CD4-positive, alpha-beta T cell treated with Interleukin-21 for 1 hour (primary cell): Measurements from ENCODE around the gene CAST.
"Not testable (repeated sequence)": the region's sequence is repeated elsewhere in the genome, so short reads cannot be mapped to it uniquely, and the experiment has no call there.

ENCODE experiments used
- DNase-seq: peaks from one replicate; pipeline ENCODE4 v3.0.0-alpha.2; 2020

CAST gene

DNA sequence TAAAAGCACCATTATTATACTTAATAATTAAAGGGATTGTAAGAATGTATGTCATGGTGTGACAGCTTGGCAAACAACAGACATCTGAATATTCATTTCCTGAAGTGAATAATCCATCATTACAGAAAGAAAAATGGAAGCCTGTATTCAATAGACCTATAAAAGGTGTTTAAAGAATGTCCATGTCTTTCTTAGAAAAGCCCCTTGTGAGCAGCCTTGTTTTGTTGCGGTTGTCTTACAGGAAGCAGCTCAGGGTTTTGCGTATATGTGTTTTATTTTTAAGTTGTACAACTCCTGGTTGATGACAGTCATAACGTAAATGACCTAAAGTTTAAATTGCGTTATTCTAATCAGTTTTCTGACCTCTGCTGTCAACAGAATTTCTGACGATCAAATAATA, 53.8 kb downstream of the CAST start:
- peak; percentile 58 for DNase-seq

DNA sequence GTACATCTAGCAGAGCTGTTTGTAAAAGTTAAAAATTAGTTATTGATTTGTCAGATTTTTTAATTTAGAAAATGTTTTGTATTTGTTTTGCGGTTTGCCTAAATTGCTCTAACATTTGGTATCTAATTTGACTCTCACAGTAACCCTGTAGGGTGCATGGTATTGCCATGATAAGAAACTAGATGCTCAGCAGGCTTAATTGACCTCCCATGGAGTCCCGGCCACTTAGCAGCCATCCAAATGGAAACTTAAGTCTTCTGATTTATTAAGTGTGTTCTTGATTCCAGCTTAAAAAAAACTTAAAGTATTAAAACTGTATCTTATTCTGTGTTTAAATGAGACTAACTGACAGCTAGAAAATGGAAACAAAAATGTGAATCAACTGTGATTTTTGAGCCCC, 54.5 kb downstream of the CAST start:
- no peak for DNase-seq

DNA sequence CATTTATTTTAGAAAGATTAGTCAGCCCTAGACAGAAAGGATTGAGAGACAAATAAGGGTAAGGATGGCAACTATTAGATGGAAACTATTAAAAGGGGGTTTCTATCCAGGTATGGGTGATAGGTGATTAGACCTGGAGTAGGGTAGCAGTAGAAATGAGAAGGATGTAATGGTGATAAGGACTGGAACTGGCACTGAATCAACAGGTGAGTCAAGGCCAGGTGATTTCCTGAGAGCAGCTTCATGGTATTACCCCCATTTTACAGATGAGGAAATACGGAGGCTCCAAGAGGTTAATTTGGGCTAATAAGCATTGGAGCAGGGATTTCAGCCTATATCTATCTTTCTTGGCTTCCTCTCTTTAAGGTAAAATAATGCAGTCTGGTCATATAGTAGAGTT, 55.7 kb downstream of the CAST start:
- no peak for DNase-seq

DNA sequence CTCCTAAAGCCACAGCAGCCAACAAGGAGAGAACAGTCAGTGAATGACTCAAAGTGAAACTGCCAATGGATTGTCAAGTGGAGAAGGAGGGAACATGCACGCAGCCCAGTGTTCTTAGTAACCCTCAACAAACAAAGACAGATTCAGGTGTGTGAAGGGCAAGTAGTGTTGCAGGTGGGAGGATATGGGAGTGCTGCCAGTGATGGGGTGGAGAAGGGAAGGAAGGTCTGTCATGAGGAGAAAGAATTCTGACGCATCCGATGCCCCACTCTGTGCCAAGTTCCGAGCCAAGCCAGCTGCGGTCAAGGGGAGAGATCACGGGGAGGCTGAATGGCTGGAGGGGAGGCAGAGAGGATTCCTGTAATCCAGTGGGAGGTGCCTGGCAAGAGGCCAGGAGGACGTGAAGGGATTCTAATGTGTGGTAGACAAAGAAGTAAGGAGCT, 56.5 kb downstream of the CAST start:
- no peak for DNase-seq

DNA sequence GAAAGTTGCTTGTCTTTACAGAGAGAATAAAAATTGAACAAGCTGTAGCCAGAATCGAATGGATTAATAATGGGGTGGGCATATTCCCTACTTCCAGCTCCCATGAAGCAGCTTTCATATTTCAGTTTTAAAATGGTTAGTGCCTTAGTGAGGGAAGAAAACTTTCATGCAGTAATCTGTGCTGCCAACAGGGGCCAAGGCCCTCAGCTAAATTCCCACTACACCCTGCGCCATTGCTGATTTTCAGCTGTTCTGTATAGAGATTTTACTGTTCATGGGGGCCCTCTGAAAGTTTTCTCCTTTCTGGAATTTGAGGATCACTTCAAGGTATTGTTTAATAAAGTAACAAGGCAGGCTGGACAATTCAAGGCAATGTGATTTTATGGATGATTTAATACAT, 58.2 kb downstream of the CAST start:
- DNase-seq = no peak

DNA sequence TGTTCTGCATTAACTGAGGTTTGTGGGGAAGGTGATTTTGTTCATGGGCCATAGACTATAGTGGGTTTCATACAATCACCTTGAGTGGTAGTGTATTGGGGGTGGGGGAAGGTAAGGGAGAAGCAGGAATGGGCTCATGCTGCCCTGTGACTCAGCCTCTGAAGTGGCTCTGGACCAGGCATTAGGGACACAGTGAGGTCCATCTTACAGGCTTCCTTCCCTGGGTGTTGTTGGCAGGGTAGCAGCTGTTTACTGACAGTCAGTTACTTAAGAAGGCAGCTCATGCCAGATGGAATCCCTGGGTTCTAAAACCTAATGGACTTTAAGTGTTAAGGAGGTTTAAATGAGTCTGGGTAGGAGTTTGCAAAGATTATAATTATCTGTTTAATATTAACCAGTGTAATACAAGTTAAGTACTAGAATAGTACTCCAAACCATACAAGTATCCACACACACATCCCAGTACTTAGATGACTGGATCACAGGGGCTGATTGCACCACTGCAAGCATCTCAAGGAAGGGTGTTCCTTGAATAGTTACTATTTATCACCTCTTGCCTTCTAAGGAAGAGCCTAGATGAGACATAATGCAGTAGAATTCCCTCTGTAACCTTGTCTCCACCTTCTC, 59.3 kb downstream of the CAST start:
- no peak for DNase-seq

DNA sequence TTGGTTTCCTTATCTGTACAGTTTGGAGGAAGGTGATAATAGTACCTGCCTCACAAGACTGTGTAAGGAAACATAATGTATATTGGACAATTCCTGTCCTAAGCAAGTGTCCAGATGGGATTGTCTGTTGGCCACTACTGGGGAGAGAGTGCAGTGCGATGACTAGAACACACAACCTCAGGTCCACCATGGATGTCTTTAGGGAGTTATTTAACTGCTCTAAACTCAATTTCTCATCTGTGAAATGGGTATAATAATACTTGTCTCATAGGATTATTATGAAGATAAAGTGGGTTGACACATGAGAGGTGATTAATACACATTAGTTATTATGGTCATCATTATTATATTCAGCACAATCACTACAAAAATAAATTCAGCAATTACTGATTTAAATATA, 63.1 kb downstream of the CAST start:
- no peak for DNase-seq

DNA sequence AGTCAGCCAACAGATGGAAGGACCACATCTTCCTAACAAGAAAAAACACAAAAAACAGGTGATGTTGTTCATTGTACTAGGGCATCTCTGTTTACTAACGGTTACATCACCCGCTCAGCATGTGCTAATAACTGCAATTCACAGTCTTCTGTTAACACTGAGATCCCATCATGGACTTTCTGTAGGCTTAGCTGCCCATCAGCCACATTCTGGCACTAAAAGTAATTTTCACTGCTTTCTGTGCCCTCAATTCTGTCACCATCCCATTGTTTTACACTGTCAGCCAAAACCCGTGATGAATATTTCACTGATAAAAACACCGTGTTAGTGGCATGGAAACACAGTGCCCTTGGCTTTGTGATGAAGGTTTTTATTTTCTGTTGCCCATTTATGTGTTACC, 64.6 kb downstream of the CAST start:
- DNase-seq = no peak

DNA sequence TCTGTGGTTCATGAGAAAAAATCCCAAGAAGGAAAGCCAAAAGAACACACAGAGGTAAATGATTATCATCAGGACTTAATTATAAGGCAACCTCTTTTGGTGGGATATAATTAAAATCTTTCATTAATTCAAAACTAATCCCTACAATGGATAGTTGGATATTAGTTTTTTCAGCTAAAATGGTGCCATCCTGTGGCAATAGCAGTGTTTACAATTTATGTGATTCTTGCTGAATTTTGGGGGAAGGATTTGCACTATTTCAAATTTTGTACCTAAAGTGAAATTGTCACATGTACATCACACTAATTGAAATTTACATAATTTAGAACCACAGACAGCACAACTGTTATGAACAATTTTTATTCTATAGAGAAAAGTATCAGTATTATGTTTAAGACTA, 67.0 kb downstream of the CAST start:
- DNase-seq = peak; percentile 13

DNA sequence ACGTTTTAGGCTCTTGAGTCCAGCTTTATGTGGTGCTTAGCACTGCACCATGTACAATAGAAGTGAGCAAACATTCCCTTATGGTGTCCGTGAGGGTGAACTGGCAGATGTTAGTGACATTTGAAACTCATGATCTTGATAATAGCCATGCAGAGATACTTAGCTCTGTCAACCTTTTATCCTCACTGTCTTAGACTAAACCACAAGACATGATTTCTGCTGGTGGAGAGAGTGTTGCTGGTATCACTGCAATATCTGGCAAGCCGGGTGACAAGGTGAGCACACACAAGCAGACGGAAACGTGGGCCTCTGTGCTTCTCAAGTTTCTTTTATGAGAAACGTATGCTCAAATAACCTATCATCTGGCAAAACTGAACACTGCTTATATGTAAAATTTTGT, 68.4 kb downstream of the CAST start:
- no peak for DNase-seq

DNA sequence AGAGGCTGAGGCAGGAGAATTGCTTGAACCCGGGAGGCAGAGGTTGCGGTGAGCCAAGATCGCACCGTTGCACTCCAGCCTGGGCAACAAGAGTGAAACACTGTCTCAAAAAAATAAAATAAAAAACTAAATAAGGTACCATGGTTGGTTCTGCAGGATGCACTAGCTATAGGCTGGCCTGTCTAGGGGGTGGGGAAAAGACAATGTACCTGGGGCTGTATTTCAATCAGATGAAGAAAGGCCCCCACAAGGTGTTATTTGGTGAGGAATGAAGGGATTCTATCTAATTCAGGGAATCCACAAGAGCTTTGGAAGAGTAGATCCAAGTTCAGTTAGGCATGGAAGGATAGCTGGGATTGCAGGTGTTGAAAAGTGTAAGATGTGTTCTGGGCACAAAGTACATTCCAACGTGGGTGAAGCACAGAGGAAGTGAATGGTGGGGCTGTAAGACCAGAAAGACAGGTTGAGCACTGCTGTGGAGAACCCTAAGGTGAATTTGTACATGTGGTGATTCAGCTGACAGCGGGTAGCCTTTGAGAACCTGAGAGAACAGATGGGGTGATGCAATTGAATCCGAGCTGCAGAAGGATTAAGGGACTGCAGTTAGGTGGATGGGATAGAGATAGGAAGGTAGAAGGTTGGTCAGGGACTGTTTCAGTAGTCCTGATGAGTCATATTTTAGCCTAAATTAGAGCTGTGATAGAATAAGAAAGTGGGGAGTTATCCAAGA, 71.8 kb downstream of the CAST start:
- no peak for DNase-seq

DNA sequence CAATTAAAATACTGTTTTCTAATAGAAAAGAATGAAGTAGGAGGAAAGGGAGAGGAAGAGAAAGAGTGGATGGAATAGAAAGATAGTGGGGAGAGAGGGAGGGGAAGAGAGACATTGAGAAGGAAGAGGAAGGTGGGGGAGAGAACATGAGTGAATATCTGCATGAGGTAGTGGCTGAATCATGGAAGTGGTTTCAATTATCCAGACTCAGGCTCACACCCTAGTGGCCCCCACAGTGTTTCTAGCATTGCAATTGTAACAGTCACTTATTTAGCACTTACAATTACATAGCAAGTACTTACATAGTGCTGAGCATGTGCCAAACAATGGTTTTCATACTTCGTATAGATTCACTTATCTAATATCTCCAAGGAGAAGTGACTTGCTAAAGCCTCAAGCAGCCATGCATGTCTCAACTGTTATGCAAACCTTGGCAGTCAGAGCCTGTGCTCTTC, 72.7 kb downstream of the CAST start:
- DNase-seq = no peak

DNA sequence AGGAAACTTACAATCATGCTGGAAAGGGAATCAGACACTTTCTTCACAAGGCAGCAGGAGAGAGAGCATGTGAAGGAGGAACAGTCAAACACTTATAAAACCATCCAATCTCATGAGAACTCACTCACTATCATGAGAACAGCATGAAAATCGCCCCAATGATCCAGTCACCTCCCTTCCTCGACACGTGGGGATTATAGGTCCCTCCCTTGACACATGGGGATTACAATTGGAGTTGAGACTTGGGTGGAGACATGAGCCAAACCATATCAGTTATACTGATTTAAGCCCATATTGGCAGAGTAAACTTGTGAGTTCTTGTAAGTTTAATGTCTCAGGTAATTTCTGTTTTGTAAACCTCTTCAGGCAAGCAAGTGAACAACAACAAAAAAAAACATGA, 74.8 kb downstream of the CAST start:
- no peak for DNase-seq

DNA sequence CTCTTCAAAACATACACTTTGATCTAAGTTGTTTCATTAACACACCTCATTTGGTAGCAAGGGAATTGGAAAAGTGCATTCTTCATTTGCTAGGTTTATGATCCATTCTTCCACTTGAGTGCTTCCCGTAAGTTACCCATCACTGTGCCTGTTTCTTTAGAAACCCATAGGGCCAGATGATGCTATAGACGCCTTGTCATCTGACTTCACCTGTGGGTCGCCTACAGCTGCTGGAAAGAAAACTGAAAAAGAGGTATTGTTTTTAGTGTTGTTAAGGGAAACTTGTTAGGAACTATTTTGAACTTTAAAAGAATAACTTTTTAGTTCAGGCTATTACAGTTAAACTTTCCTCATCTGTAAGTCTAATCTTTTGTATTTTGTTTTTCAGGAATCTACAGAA, 78.9 kb downstream of the CAST start:
- DNase-seq = no peak

DNA sequence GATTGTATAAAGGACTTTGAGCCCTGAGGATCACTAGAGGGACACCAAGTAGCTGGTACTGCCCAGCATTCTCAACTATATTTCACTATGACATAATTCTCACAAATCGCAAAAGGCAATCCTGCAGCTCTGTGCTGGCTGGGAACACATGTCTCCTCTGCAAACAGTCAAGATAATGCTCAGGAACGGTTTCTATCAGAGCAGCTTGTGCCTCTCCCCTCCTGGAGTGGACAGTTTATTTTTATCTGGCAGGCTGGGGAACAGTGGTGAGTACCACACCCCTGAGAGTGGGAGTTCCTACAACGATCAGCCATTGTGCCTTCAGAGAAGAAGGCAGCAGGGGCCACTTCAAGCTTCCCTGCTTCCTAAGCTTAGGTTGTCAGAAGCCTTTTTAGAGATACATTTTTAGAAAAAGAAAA, 79.7 kb downstream of the CAST start:
- no peak for DNase-seq

DNA sequence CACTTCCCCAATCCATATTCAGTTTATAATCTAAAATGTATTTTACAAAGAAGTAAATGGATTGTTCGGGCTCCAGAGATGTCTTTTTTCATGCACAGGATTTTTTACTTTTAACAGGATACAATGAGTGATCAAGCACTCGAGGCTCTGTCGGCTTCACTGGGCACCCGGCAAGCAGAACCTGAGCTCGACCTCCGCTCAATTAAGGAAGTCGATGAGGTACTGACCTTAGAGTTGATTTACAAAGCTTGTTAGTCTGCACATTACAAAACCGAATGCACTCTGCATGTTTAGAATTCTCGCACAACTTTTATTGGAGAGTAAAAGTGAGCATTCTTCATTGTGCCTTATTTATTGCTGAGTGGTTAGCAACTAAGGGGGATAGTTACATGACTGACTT, 80.4 kb downstream of the CAST start:
- DNase-seq = no peak

DNA sequence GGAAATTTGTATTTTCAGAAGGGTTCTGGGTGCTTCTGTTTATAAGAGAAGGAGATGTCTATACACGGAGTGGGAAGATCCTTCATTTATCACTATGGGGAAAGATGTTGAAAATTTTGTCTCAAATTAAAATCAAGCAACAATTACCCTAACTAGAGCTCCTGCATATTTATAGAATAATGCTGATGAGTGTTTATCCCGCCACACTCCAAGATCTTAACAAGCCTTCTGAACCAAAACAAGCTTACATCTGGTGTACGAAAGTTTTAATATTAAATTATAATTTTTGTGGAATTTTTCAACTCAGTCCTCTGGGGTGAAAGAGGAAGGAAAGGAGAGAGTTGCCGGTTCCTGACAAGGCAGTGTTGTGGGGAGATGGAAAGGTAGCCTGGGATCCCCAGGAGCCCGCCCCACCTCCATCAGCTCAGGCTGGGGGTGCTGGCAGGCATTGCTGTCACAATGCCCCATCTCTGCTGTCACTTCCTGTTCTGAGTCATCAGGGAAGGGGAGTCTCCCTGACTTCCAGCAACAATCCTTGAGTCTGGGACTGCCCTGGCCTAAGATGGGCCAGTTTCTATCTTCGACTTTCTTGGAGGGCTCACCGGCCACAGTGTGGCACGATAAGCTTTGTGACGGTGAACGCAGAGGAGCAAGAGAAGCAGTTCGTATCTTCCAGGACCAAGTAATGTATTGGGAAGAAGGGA, 81.0 kb downstream of the CAST start:
- no peak for DNase-seq

DNA sequence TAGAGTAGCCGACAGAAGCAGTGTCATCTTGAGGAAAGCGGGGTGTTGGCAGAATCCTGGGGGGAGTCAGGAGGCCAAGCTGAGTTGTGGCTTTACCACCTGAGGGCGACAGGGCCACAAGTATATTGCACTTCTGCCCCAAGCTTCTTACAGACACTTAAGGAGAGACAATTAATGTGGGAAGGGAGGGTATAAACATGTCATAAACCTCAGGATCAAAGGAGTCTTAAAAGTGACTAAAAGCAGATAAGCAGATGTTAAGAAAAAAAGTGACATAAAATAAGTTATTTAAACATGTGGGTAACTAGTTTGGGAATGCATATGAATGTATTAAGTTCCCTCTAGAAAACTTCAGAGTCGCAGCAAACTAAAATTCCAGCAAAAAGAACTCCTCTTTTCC, 81.6 kb downstream of the CAST start:
- DNase-seq = no peak

DNA sequence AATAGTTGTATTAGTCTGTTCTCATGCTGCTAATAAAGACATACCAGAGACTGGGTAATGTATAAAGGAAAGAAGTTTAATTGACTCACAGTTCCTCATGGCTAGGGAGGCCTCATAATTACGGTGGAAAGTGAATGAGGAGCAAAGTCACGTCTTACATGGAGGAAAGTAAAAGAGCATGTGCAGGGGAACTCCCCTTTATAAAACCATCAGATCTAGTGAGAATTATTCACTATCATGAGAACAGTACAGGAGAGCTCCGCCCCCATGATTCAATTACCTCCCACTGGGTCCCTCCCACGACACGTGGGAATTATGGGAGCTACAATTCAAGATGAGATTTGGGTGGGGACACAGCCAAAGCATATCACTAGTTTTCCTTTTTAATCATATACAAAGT, 82.0 kb downstream of the CAST start:
- not testable (repeated sequence) for DNase-seq

DNA sequence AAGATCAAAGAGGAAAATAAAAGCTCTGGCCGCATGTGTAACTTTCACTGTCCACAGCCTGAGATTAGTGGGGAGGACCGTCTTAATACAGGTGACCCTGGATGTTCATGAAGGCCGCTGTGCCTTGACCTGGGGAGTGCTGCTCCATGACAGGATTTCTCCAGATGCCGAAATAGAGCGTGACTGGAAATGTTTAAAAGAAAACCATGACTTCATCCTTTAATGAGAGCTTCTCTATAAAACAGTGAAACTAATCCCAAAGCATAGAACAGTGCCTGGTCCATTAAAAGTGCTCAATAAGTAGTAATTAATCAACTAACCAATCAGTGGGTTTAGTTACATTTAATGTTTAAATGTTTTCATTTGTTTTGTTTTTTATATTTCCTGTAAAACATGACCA, 82.8 kb downstream of the CAST start:
- DNase-seq = no peak

DNA sequence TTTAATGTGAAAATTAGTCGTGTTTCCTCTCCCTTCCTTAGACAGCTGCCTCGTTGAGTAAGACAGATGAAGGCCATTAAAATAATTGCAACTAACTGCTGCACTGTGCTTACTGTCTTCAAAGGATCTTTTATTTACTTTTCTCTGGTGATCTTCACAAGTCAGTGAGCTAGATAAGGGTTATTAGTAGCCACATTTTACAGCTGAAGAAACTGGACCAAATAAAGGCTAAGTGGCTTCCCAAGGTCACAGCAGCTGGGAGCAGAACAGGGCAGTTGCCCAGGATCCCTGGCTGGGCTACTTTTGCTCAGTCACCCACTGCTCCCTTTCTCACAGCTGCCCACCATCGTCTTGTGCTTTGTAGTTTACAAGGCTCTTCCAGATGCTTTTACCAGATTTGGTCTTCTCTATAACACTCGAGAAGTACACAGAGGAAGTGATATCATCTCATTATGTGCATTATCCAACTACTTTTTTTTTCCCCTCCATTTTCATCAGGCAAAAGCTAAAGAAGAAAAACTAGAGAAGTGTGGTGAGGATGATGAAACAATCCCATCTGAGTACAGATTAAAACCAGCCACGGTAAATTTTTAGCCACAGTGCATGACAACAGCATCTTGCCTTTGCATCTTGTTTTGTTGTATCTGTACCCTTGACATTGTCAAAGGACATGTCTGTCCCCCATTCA, 83.8 kb downstream of the CAST start:
- DNase-seq = no peak

DNA sequence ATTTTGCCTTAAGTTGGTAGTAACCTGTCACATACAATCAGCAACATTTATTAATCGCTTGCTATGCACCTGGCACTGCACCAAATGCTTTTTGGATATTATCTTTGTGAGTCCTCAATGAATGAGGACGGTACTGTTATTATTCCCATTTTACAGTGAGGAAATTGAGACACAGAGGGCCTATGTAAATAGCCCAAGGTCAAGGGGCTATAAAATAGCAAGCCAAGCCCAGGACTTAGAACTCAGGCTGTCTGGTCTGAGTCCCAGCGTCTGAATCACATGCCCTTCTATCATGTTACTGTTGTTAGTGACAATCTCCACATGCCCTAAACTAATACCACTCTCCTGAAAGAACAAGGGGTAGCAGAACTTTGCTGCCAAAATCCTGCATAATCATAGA, 85.5 kb downstream of the CAST start:
- DNase-seq = no peak

DNA sequence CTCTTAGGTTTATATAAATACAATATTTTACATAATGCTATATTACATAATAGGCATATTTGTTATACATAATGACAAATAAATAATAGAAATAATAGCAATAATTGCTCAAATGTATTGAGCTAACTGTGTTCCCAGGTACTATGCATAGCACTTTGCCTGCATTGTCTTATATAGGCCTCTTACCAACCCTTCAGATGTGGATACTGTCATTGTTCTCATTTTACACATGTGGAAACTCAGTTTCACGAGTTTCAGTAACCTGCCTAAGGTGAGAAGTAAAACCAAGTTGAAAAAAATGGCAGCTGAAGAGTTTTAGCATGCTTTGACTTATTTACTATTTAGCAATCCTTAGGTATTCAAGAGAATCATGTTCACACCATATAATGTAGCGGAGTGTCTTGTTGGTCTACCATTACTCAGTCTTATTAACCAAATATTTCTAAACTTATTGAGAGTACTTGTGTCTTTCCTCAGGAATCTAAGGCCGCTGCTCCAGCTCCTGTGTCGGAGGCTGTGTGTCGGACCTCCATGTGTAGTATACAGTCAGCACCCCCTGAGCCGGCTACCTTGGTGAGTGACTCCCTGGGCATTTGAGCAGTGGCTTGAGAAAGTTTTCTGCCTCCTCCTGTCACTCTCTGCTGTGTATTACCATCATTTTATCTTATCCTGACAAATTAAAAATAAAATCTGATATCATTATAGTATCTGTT, 88.1 kb downstream of the CAST start:
- DNase-seq = no peak
